ENCODE results near the gene INO80.

INO80 gene

DNA sequence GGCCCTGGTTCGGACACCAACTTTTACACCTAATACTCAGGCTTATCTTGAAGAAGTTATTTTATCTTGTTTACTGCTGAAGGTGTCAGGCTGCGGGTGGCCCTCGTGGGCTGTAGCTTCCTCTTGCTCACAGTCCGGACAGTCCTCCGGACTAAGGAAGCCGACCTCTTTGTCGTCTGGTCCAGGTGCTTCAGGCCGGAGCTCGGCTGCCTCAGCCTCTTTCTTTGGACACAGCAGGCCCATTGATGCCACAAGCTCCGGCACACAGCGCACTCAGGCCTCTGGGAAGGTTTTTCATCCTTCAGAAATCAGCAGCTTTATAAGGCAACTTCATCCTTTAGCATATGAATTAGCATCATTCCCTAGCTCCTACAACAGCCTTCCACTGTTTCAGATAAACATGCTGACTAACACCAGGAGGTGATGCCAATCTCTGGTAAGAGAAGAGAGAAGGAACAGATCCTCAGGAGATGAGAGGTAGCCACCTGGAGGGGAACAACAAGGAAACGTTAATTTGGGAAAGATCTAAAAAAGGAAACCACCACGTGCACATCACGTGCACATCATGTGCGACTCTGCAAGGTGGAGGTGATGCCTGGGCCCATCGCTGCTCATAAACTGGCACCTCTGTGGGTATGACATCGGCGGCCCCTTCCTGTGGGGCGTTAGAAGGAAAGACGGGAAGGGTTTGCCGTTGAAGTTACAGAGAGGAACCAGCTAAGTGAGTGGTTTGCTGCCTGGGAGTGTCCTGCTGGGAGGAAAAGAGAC, 167.2 kb downstream of the INO80 start:
- no peak for DNase-seq

DNA sequence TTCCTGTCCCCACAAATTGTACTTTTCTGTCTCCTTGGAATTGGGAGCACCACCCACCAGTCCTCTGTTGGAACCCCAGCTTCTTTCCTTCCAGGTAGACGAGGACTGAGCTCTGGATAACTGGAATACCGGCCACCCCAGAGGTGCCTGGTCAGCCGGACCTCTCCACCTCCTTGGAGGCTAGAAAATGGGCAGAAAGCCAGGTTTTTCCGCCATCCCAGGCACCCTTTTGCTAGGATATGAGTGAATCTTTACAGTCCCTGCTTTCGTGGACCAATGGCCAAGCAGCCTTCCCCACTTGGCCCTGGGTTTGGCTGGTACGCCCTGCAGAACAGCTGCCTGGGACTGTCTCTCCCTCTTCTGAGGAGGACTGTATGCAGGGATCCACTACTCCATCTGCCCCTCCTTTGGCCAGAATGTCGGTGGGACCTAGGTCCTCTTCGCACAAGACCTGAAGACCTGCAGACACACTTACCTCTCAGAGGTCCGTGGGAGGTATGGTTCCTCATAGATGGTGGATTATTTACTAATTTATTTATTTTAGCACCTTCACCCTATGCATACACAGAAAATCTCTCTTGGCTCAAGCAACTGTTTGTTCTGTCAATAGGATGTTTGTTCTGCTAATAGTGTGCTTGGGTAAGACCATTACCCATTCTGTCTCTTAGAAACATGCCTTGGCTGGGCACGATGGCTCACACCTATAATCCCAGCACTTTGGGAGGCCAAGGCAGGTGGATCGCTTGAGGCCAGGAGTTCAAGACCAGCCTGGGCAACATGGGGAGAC, 171.4 kb downstream of the INO80 start:
- DNase-seq: no peak

DNA sequence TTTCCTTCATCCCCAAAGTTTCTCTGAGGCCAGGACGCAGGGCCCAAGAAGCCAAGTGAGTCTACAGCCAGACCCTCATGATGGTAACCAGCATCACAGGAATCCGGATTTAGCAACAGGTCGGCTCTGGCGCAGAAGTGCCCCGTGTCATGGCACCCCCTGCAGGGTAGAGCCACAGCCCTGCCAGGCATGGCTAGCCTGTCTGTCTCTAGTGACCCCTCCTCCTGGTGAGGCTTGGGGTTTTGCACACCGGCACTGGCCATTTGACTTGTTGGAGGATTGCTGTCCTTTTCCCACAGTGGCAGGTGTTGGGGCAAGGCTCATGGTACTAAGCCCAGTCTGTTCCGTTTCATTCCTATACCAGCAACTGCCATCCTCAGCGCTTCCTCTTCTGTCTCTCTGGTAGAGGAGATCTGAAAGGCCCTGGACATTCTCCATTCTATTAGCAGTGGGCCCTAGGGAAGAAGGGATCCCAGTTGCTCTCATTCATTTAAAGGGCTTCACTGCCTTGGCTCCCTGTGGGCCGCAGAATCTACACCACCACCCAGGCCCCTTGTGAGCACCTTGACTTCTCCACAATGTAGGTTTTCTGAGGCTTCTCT, 172.2 kb downstream of the INO80 start:
- no peak for DNase-seq

DNA sequence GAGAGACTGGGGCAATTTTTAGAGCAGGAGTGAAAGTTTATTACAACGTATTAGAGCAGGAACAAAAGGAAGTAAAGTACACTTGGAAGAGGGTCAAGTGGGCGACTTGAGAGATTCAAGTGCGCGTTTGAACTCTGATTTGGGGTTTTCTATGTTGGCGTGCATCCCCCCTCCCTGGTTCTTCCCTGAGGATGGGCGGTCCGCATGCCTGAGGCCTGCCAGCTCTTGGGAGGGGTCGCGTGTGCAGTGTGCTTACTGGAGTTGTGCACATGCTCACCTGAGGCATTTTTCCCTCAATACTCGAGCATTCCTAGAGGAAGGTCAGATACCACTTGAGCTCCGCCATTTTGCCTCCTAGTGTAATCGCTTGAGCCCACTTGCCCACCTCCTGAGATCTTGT, 173.2 kb downstream of the INO80 start:
- DNase-seq: no peak

DNA sequence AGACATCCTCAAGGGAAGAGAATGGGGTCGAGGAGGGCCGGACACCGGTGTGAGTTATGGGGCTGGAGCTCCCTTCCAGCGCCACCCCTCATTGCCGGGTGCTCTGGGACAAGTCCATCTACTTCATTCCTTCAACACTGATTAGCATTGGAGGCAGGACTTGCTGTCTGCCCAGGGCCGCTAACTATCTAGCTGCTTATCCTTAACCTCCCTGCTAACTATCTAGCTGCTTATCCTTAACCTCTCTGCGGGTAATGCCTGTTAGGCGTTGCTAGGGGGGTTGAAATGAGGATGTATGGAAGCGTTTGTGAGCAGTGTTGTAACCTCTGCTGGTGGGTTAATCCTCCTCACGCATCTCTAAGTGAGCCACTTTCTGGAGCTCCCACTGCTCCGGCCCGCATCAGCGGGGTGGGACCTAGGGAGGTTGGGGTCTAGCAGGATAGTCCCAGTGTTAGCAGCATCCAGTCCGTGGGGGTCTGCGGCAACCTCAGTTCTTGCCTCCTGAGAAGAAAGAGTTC, 173.7 kb downstream of the INO80 start:
- DNase-seq: no peak

DNA sequence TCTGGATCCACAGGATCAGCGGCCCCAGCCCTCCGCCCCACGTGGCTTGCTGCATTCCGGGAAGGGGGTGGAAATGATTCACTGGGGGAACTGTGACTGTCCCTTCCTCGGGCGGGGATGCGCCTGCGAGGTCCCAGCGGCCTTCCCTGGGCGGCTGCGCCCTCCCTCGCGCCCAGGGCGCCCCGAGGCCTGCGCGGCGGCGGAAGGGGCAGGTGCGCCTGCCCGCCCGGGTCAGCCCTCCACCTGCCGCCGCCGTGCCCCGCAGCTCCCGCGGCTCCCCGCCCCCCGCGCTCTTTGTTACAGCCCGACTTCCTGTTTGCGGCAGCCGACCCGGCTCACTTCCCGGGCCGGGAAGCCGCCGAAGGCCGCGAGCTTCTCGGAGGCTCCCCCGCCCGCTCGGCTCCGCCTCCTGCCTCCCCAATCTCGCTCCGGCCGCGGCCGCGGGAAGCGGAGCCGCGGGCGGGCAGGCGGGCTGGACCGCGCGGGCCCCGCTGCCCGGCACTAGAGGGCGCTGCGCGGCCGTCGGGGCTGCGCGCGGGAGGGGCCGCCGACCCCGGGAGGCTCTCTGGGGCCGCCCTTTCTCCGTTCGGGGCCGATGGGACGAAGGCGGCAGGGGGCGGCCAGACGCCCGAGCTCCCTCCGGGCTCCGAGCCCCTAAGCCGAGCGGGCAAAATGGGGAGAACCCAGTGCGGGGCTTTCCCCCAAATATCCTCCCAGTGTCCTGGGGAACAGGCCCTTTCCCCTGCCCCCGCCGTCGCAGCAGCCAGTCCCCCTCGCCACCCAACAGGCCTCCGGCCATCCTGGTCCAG, 174.3 kb downstream of the INO80 start:
- DNase-seq: peak; percentile 90

DNA sequence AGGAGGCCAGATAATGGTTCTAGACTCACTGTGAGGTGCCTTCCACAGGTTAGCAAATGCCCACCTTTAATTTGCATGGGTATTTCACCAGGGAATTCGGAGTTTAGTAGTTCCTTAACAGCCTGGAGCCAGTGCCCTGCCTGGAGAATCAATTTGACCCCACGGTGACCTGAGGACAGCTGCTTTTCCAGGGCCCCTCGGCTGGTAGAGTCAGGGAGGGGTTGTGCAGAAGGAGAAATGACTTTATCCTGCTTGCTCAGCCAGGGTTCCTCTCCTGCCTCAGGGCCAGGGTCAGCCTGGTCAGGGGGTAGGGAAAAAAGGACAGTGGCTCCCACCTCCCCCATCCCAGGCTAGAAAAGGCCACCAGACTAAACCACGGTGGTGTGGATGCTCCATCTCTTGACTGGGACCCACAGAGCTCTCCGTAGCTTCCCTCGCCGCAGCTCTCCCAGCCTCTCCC, 175.0 kb downstream of the INO80 start:
- no peak for DNase-seq

DNA sequence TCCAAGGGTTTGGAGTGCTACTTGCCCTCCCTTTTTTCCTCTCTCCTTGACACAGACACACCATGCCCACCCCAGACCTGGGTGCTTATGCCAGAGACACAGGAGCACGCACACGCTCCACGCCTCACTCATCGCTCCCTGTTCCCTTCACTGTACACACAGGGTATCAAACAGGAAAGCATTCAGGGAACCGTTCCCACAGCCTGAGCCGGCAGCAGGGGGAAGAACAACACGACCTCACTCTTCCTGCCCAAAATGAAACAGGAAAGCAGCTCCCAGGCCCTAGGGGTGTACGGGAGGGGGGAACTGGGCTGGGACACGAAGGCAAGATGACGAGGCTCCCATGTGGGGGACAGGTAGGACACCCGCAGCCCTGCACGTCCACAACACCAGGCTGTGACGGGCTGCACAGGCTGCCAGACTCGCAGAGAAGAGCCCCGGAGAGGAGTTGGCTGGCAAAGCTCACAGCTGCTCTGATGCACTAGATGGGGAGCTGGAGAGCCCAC, 175.7 kb downstream of the INO80 start:
- DNase-seq: no peak

DNA sequence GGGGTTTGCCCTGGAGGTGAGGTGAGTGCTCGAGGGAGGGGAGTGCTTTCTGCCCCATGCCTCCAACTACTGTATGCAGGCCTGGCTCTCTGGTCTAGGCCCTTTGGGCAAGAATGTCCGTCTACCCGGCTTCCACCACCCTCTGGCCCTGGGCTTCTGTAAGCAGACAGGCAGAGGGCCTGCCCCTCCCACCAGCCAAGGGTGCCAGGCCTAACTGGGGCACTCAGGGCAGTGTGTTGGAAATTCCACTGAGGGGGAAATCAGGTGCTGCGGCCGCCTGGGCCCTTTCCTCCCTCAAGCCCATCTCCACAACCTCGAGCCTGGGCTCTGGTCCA, 177.6 kb downstream of the INO80 start:
- DNase-seq: no peak

DNA sequence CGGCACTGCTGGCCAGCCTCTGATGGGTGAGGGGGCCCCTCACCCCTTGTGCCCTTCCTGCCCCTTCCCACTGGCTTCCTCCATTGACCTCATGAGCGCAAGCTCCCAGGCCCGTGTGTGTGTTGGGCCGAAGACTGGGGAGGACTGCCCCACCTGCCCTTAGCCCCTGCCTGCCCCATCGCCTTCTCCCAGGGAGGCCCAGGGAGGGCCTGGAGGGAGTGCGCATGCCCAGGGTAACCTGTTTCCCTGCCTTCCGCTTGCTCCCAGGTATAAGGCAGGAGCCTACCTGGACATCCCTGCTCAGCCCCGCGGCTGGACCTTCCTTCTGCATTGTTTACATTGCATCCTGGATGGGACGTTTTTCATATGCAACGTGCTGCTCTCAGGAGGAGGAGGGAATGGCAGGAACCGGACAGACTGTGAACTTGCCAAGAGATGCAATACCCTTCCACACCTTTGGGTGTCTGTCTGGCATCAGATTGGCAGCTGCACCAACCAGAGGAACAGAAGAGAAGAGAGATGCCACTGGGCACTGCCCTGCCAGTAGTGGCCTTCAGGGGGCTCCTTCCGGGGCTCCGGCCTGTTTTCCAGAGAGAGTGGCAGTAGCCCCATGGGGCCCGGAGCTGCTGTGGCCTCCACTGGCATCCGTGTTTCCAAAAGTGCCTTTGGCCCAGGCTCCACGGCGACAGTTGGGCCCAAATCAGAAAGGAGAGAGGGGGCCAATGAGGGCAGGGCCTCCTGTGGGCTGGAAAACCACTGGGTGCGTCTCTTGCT, 178.1 kb downstream of the INO80 start:
- DNase-seq: peak; percentile 32

DNA sequence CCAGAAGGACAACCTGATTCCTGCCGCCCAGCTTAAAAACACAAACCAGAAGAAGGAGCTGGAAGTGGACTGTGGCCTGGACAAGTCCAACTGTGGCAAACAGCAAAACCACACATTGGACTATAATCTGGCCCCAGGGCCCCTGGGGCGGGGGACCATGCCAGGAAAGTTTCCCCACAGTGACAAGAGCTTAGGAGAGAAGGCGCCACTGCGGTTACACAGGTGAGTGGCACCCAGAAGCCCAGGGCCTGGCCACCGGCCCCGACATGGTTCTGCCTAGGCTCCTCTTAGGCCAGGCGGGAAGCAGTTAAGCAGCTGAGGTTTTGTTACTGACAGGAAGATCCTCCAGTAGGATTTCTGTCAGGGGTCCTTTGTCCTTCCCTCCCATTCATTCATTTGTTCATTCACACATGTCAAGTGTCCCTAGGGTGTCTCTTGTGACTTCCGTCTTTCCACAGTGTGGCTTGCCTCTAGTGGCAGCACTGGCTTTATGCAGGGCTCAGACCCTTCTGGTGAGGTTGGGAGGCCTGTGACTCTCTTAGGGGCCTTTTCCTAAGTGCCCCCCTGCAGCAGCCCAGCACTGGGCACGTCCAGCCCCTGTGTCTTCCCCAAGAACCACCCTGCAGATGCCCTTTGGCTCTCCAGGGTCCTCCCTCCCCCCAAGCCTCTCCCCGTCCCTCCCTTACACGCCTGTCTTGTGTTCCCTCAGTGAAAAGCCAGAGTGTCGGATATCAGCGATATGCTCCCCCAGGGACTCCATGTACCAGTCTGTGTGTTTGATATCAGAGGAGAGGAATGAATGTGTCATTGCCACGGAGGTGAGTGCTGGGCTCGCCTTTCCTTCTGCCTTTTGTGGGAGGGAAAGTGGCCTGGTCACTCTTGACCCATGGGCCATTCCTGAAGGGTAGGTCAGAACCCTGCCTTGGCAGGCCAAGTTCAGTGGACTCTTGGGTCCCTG, 179.1 kb downstream of the INO80 start:
- DNase-seq: peak; percentile 50

DNA sequence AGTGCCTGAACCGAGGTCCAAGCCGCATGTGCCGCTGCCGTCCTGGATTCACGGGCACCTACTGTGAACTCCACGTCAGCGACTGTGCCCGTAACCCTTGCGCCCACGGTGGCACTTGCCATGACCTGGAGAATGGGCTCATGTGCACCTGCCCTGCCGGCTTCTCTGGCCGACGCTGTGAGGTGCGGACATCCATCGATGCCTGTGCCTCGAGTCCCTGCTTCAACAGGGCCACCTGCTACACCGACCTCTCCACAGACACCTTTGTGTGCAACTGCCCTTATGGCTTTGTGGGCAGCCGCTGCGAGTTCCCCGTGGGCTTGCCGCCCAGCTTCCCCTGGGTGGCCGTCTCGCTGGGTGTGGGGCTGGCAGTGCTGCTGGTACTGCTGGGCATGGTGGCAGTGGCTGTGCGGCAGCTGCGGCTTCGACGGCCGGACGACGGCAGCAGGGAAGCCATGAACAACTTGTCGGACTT, 179.8 kb downstream of the INO80 start:
- DNase-seq: no peak

DNA sequence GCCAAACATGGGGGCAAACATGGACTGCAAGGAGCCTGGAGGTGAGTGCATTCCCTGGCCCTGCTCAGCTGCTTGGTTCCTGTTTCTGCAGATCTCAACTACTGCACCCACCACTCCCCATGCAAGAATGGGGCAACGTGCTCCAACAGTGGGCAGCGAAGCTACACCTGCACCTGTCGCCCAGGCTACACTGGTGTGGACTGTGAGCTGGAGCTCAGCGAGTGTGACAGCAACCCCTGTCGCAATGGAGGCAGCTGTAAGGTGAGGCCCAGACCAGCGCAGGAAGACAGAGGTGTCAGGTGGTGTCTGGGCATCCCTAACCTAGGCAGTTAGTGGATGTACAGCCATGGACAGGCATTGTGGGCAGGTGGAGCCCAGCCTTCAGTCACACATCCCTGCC, 181.6 kb downstream of the INO80 start:
- no peak for DNase-seq

DNA sequence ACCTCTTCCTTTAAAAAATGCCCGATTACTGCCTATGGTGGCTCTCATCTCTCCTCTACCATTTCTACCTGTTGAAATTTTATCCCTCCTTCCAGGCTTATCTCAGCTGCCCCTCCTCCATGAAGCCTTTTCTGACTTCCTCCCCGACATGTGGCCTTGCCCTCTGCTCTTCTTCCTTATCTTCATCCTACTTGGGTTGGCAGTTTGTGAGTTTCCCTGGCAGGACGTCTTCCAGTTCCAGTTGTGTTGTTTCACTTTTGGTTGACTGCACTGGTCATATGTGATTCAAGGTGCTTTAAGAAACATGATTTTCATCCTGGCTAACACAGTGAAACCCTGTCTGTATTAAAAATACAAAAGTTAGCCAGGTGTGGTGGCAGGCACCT, 182.6 kb downstream of the INO80 start:
- DNase-seq: no peak

DNA sequence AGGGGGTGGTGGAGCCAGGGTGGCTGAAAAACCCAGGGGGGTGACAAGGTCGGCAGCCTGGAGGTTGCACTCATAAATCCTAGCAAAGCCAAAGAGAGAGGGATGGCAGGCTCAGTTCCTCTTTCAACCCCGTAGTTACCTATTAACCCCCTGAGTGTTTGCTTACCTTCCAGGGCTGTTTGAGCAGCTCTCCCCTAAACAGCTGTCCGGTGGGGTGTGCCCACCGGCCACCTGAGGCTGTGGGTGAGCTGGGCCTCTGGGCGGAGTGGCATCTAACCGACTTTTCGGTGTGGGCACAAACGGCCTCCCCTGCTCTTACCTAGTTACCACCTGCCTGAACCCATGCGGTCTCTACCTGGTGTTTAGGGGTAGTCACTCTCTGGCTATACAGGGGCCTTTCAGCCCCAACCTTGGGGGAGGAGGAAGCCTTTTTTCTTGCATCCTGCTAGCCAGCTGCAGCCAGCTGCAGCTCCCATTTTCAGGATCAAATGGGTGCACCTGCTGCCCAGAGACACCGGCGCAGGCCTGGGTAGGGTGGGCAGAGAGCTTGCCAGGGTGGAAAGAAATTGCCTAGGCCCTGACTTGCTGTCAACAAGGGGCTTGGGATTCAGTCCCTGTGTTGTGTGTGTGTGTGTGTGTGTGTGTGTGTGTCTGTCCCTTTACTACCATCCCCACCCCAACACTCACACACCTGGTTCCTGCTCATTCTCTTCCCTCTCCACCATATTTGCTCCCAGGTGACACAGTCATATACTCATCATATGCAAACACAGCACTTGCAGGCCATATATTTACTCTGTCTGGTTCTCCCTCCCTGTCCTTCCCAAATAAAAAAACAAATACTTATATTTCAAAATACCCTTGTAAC, 183.2 kb downstream of the INO80 start:
- no peak for DNase-seq

DNA sequence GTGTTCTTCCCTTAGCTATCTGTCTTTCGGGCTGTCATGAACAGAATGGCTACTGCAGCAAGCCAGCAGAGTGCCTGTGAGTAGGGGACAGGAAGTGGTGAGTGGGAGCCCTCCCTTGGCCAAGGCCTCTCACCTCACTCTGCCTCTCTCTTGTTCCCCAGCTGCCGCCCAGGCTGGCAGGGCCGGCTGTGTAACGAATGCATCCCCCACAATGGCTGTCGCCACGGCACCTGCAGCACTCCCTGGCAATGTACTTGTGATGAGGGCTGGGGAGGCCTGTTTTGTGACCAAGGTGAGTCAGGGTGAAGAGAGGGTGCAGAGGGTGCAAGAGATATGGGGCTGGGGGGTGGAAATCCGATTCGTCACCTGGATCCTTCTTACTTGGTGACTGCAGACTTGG, 183.9 kb downstream of the INO80 start:
- DNase-seq: no peak

DNA sequence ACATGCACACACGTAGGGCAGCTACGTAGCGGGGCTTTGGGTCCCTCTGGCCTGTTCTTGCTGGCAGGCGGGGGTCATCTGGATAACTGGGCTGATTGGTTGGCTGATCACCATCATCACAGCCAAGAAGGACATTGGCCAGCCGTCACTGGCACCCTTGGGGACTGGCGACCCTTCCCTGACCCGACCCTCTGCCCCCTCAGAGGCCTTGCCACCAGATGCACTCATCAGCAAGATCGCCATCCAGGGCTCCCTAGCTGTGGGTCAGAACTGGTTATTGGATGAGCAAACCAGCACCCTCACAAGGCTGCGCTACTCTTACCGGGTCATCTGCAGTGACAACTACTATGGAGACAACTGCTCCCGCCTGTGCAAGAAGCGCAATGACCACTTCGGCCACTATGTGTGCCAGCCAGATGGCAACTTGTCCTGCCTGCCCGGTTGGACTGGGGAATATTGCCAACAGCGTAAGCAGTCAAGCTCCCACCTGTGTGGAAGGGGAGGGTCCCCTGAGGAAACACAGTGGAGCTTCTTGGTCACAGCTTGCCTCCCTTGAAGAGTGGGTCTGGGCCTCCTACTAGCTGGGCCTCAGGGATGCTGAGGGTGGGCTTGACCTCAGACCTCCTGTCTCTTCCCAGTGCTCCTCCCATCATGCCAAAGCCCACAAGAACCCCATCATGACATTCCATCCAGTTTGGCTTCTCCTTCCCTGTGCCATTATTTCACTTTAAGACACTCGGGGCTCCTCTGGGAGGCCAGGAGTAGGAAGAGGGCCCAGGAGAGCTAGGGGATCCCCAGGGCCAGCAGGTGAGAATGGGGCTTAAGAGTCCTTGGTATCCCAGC, 184.6 kb downstream of the INO80 start:
- no peak for DNase-seq

Measured in fibroblast of skin of back (primary cell).